ENCODE measurements around the gene CLOCK. TPM values are rescaled to one million over a fixed set of nuclear protein-coding genes. Genes with fewer than 3 reads are reported as not detected.

CLOCK gene
- polyA plus RNA-seq, 1 of the 3 experiments (the other 2 are of a cell fraction), result 4.2 TPM

- Histone ChIP-seq H3K36me3 (replicated peaks in 1 of 2; ENCODE audit: control insufficient read depth in 1 of 2, insufficient read depth in 2 of 2, low read length in 1 of 2) (peaks cover 0 to 17% of the 10 kb centered on the region in 2 experiments), H3F3A (replicated peaks; ENCODE audit: insufficient read depth) (no peaks in the 10 kb centered on the region), H3K4me3 (ENCODE audit: low read depth in 2 of 2, low read length in 1 of 2) (no peak overlapping the region), H3K27me3 (ENCODE audit: insufficient read depth) (no peaks in the 10 kb centered on the region), H3K79me2 (ENCODE audit: insufficient read depth) (peaks cover 93% of the 10 kb centered on the region), H3K9me2 (no peaks in the 10 kb centered on the region), H3K27ac (ENCODE audit: low read depth in 2 of 2, low read length in 1 of 2) (no peak overlapping the region), H2AFZ (ENCODE audit: low read depth) (no peak overlapping the region), H3K4me1 (ENCODE audit: control insufficient read depth in 1 of 2, insufficient read depth in 2 of 2, low read depth in 1 of 2, low read length in 1 of 2) (no peaks in the 10 kb centered on the region), H3K9ac (no peak overlapping the region), H3K9me3 (0 out of 2 replicates have a peak, but pooled peaks cover 4% of the 10 kb centered on the region), H4K20me1 (ENCODE audit: insufficient read depth) (no peaks in the 10 kb centered on the region), H3K4me2 (no peak overlapping the region)
- no peak for TF ChIP-seq FOXM1 (IDR thresholded peaks at IDR 0.05; ENCODE audit: low read depth)
- ChIA-PET CTCF (interaction anchor here (0.9 kb wide), 1 partner anchor 24 kb away, joined by 6 read pairs; no protein-coding TSS in a partner anchor), POLR2A (no interaction called here)
- no peak for DNase-seq
- WGBS (ENCODE audit: low lambda C conversion rate), result 96% methylated on average over 4 of the region's 4 CpGs
Measured at GRCh38 chr4:55530691-55531090, 16.0 kb downstream of the CLOCK start.

GRCh38 chr4:55530167-55530566 is 16.5 kb downstream of the CLOCK start:
- CTCF ChIA-PET, result interaction anchor here (0.9 kb wide), 1 partner anchor 24 kb away, joined by 6 read pairs; no protein-coding TSS in a partner anchor
- no peak overlapping the region for H3K4me3 ChIP-seq (ENCODE audit: low read depth in 2 of 2, low read length in 1 of 2)

GRCh38 chr4:55528491-55528890 is 18.2 kb downstream of the CLOCK start:
- TF ChIP-seq RXRA (IDR thresholded peaks at IDR 0.05; ENCODE audit: borderline replicate concordance, low read depth) (no peak), RCOR1 (IDR thresholded peaks at IDR 0.05; ENCODE audit: low read length) (no peak)
- Histone ChIP-seq H3K27me3 (ENCODE audit: insufficient read depth) (no peaks in the 10 kb centered on the region), H3K4me1 (ENCODE audit: control insufficient read depth in 1 of 2, insufficient read depth in 2 of 2, low read depth in 1 of 2, low read length in 1 of 2) (peaks cover 0 to 9% of the 10 kb centered on the region in 2 experiments; a peak in 1 of 4 replicates), H3K4me2 (no peak overlapping the region), H3K36me3 (replicated peaks in 1 of 2; ENCODE audit: control insufficient read depth in 1 of 2, insufficient read depth in 2 of 2, low read length in 1 of 2) (peaks cover 0 to 17% of the 10 kb centered on the region in 2 experiments), H4K20me1 (ENCODE audit: insufficient read depth) (no peaks in the 10 kb centered on the region), H2AFZ (ENCODE audit: low read depth) (no peak overlapping the region), H3K79me2 (ENCODE audit: insufficient read depth) (peaks cover 84% of the 10 kb centered on the region), H3K9me3 (0 out of 2 replicates have a peak, but pooled peaks cover 4% of the 10 kb centered on the region), H3K27ac (ENCODE audit: low read depth in 2 of 2, low read length in 1 of 2) (no peak overlapping the region), H3F3A (replicated peaks; ENCODE audit: insufficient read depth) (peaks cover 13% of the 10 kb centered on the region), H3K4me3 (ENCODE audit: low read depth in 2 of 2, low read length in 1 of 2) (no peak overlapping the region), H3K9ac (no peak overlapping the region), H3K9me2 (no peaks in the 10 kb centered on the region)
- DNase-seq, result no peak
- WGBS (ENCODE audit: low lambda C conversion rate), result 93% methylated on average over 3 of the region's 3 CpGs
- ChIA-PET CTCF (no interaction called here), POLR2A (interaction anchor here (0.6 kb wide), 1 partner anchor 20 kb away, joined by 3 read pairs; no protein-coding TSS in a partner anchor)

More at GRCh38 chr4:55530167-55530566, 16.5 kb downstream of the CLOCK start:
- Histone ChIP-seq H3F3A (replicated peaks; ENCODE audit: insufficient read depth) (no peaks in the 10 kb centered on the region), H3K27me3 (ENCODE audit: insufficient read depth) (no peaks in the 10 kb centered on the region), H2AFZ (ENCODE audit: low read depth) (no peak overlapping the region), H3K9ac (no peak overlapping the region), H3K9me3 (0 out of 2 replicates have a peak, but pooled peaks cover 4% of the 10 kb centered on the region), H3K27ac (ENCODE audit: low read depth in 2 of 2, low read length in 1 of 2) (no peak overlapping the region), H3K4me1 (ENCODE audit: control insufficient read depth in 1 of 2, insufficient read depth in 2 of 2, low read depth in 1 of 2, low read length in 1 of 2) (no peaks in the 10 kb centered on the region), H3K79me2 (ENCODE audit: insufficient read depth) (peaks cover 92% of the 10 kb centered on the region), H3K4me2 (no peak overlapping the region), H3K9me2 (no peaks in the 10 kb centered on the region), H3K36me3 (replicated peaks in 1 of 2; ENCODE audit: control insufficient read depth in 1 of 2, insufficient read depth in 2 of 2, low read length in 1 of 2) (peaks cover 0 to 17% of the 10 kb centered on the region in 2 experiments), H4K20me1 (ENCODE audit: insufficient read depth) (no peaks in the 10 kb centered on the region)
- DNase-seq, result no peak
- TF ChIP-seq RXRA (IDR thresholded peaks at IDR 0.05; ENCODE audit: borderline replicate concordance, low read depth) (no peak), GATA2 (CRISPR knock-in tag; IDR thresholded peaks at IDR 0.05) (no peak), NFIC (IDR thresholded peaks at IDR 0.05; ENCODE audit: borderline replicate concordance) (no peak), YY1 (IDR thresholded peaks at IDR 0.05; ENCODE audit: low read depth) (no peak), ELF1 (IDR thresholded peaks at IDR 0.05) (no peak), SIN3A (IDR thresholded peaks at IDR 0.05; ENCODE audit: borderline replicate concordance, low read depth, low read length) (no peak), IRF3 (IDR thresholded peaks at IDR 0.05; ENCODE audit: low read depth, low read length) (no peak), MEF2A (IDR thresholded peaks at IDR 0.05; ENCODE audit: borderline replicate concordance, low read depth) (no peak), FOSL2 (IDR thresholded peaks at IDR 0.05; ENCODE audit: borderline replicate concordance, low read depth) (no peak), TAF1 (IDR thresholded peaks at IDR 0.05; ENCODE audit: borderline replicate concordance, low read depth, low read length) (no peak), RFX5 (IDR thresholded peaks at IDR 0.05; ENCODE audit: low read length) (no peak), CHD2 (IDR thresholded peaks at IDR 0.05; ENCODE audit: low read length, partially characterized antibody) (no peak)
- POLR2A ChIA-PET, result no interaction called here
- 98% methylated on average over 4 of the region's 4 CpGs for WGBS (ENCODE audit: low lambda C conversion rate)
